Neural progenitor cell (in vitro differentiated cells): Measurements from ENCODE around the gene NUDT16L1. TPM values are rescaled to one million over a fixed set of nuclear protein-coding genes. Genes with fewer than 3 reads are reported as not detected.

Experiments used
- DNase-seq: peaks from one replicate; pipeline ENCODE4 v3.0.0-alpha.2; 2016; ENCODE audit warnings: low spot score
- H2AFZ ChIP-seq: fragments of 200-600 bp; sonication (generic); replicated peaks from 2 replicates; pipeline ENCODE4 v1.6.1; 2016; ENCODE audit warnings: antibody characterized with exemption
- H3F3A ChIP-seq: fragments of 200-600 bp; sonication (generic); 2 replicates; pipeline ENCODE4 v1.6.1; 2016; ENCODE audit warnings: antibody characterized with exemption, low read depth
- H3K27ac ChIP-seq: fragments of 200-600 bp; sonication (generic); 2 replicates; pipeline ENCODE4 v1.5.1; 2016; ENCODE audit warnings: mild to moderate bottlenecking
- H3K27me3 ChIP-seq: fragments of 200-600 bp; sonication (generic); 2 replicates; pipeline ENCODE4 v1.6.1; 2016; ENCODE audit warnings: mild to moderate bottlenecking, moderate library complexity
- H3K36me3 ChIP-seq: fragments of 200-600 bp; sonication (generic); 2 replicates; pipeline ENCODE4 v1.5.1; 2016
- H3K4me1 ChIP-seq: fragments of 200-600 bp; sonication (generic); 2 replicates; pipeline ENCODE4 v1.6.1; 2016; ENCODE audit warnings: mixed run types
- H3K4me2 ChIP-seq: fragments of 200-600 bp; sonication (generic); 2 replicates; pipeline ENCODE4 v1.6.1; 2016
- H3K4me3 ChIP-seq: fragments of 200-600 bp; sonication (generic); 2 replicates; pipeline ENCODE4 v1.5.1; 2016
- H3K79me2 ChIP-seq: fragments of 200-600 bp; sonication (generic); 2 replicates; pipeline ENCODE4 v1.6.1; 2016; ENCODE audit warnings: low read depth
- H3K9ac ChIP-seq: fragments of 200-600 bp; sonication (generic); 2 replicates; pipeline ENCODE4 v1.6.1; 2016
- H3K9me3 ChIP-seq: fragments of 200-600 bp; sonication (generic); 2 replicates; pipeline ENCODE4 v1.5.1; 2016; ENCODE audit warnings: low read depth
- H4K20me1 ChIP-seq: fragments of 200-600 bp; sonication (generic); 2 replicates; pipeline ENCODE4 v1.6.1; 2016; ENCODE audit warnings: low read depth
- H3K27ac Mint-ChIP-seq: 3 replicates; pipeline ENCODE4 v1.8.0; 2021; ENCODE audit warnings: mixed read lengths
- H3K27me3 Mint-ChIP-seq: 2 replicates; pipeline ENCODE4 v1.8.0; 2022; ENCODE audit warnings: low read depth, mild to moderate bottlenecking, inconsistent platforms, moderate library complexity, mixed read lengths; ENCODE audit not compliant: insufficient read depth
- H3K36me3 Mint-ChIP-seq: 3 replicates; pipeline ENCODE4 v1.8.0; 2021; ENCODE audit warnings: mixed read lengths
- H3K4me1 Mint-ChIP-seq: 3 replicates; pipeline ENCODE4 v1.8.0; 2021; ENCODE audit warnings: mixed read lengths
- H3K4me3 Mint-ChIP-seq: 3 replicates; pipeline ENCODE4 v1.8.0; 2021; ENCODE audit warnings: mild to moderate bottlenecking, moderate library complexity, mixed read lengths
- H3K9me3 Mint-ChIP-seq: 3 replicates; pipeline ENCODE4 v1.8.0; 2020; ENCODE audit warnings: mixed read lengths
- CTCF ChIP-seq: fragments of 200-600 bp; sonication (generic); IDR thresholded peaks from 2 replicates; pipeline ENCODE4 v1.5.1; 2017; ENCODE audit warnings: antibody characterized with exemption, mild to moderate bottlenecking
- EZH2 ChIP-seq: fragments of 200-600 bp; sonication (generic); IDR thresholded peaks from 2 replicates; pipeline ENCODE4 v1.6.1; 2017; ENCODE audit warnings: antibody characterized with exemption, mild to moderate bottlenecking, moderate library complexity
- EZH2phosphoT487 ChIP-seq: fragments of 200-600 bp; sonication (generic); IDR thresholded peaks from 2 replicates; pipeline ENCODE4 v1.6.1; 2017; ENCODE audit warnings: antibody characterized with exemption
- total RNA-seq: library from RNA; depleted of rRNA; stranded (reverse); fragments of >200 nt; gene quantifications from 2 replicates; pipeline ENCODE4 v1.2.3, GENCODE V29; 2015; ENCODE audit warnings: low replicate concordance

Gene NUDT16L1
- total RNA-seq, 1 donor from 2014 or later, result 10.9 TPM

DNA sequence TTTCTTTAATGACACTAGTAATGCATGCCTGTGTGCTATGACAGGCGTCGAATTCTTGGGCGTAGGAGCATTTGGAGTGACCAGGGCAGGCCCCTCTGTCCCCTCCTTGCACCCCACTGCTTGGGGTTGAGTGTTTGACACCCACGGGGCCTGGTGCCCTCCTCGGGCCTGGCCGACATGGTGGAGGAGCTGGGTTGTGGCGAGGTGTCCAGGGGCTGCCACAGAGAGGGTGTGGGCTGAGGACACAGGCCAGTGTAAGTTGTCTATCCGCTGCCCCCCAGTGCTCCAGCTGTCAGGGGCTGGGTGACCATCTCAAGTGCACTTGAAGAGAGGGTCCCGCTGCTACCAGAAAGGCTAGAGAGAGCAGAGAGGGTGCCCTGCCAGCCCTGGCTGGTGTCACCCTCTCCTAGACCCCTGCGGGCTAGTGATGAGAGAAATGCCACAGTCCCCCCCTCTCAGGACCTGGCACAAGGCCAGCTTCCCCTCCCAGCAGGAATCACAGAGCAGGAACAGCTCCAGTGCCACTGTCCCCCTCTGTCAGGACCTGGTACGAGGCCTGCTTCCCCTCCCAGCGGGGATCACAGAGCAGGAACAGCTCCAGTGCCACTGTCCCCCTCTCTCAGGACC is 38.3 kb upstream of the NUDT16L1 start:
- no peaks in the 10 kb centered on the region for H3K79me2 ChIP-seq
- TF ChIP-seq EZH2phosphoT487 (no peak), EZH2 (no peak), CTCF (no peak)
- Mint-ChIP-seq H3K9me3 (no peaks in the 10 kb centered on the region), H3K36me3 (peaks cover 3% of the 10 kb centered on the region), H3K27ac (no peak overlapping the region), H3K27me3 (peaks cover 4% of the 10 kb centered on the region), H3K4me3 (no peak overlapping the region), H3K4me1 (peaks cover 7% of the 10 kb centered on the region)
- no peaks in the 10 kb centered on the region for H3K9me3 ChIP-seq
- no peaks in the 10 kb centered on the region for H3K36me3 ChIP-seq
- H4K20me1 ChIP-seq, result no peaks in the 10 kb centered on the region
- DNase-seq, result no peak
- H3F3A ChIP-seq, result no peaks in the 10 kb centered on the region
- H2AFZ ChIP-seq, result no peak overlapping the region
- H3K4me3 ChIP-seq, result no peak overlapping the region
- H3K27ac ChIP-seq, result no peak overlapping the region
- no peaks in the 10 kb centered on the region for H3K4me1 ChIP-seq
- H3K9ac ChIP-seq, result no peak overlapping the region
- no peaks in the 10 kb centered on the region for H3K27me3 ChIP-seq
- H3K4me2 ChIP-seq, result no peak overlapping the region

DNA sequence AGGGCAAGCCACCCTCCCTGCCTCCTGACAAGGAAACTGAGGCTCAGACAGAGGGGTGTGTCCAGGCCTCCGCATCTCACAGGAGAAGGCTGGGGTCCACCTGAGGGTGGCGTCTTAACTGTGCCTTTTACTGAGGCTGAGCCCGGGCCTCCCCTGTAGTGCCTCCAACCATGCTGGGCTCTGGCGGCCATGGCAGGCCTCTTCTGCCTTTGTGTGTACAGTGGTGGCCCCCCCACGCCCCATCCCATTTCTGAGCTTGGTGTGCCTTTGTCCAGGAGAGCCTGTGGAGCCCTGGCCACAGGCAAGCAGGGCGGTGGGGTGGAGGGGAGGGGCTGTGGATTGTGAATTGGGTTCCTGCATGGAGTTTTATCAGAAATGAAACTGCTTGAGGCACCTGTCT is 37.6 kb upstream of the NUDT16L1 start:
- Histone ChIP-seq H2AFZ (no peak overlapping the region), H3K36me3 (no peaks in the 10 kb centered on the region), H4K20me1 (no peaks in the 10 kb centered on the region), H3K27ac (no peak overlapping the region), H3K9me3 (no peaks in the 10 kb centered on the region), H3K4me1 (no peaks in the 10 kb centered on the region), H3K4me3 (no peak overlapping the region), H3K79me2 (no peaks in the 10 kb centered on the region), H3F3A (no peaks in the 10 kb centered on the region), H3K9ac (no peak overlapping the region), H3K4me2 (no peak overlapping the region), H3K27me3 (no peaks in the 10 kb centered on the region)
- no peaks in the 10 kb centered on the region for H3K9me3 Mint-ChIP-seq
- TF ChIP-seq EZH2phosphoT487 (no peak), CTCF (no peak), EZH2 (no peak)
- no peak overlapping the region for H3K4me3 Mint-ChIP-seq
- H3K36me3 Mint-ChIP-seq, result peaks cover 3% of the 10 kb centered on the region
- peaks cover 13% of the 10 kb centered on the region for H3K4me1 Mint-ChIP-seq
- peaks cover 2% of the 10 kb centered on the region for H3K27me3 Mint-ChIP-seq
- no peak for DNase-seq
- no peak overlapping the region for H3K27ac Mint-ChIP-seq

DNA sequence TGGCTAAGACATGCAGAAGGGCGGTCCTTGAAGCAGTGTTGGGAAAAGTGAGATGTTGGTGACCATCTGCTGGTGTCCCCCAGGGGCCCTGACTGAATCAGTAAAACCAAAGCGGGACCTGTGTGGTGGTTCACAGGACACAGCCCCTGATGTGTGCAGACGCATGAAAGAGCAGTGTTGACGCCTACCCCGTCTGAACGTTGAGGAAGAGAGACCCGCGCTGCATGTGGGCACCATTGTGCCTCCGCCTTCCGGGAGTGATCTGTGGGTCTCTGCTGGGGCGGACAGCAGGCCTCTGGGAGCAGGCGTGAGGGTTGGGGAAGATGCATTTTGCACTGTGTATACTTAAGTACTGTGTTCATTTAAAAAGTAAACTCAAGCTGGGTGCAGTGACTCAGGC is 37.1 kb upstream of the NUDT16L1 start:
- no peaks in the 10 kb centered on the region for H3K9me3 ChIP-seq
- no peak overlapping the region for H3K4me3 Mint-ChIP-seq
- no peak for DNase-seq
- H3K27me3 ChIP-seq, result no peaks in the 10 kb centered on the region
- H3K9ac ChIP-seq, result no peak overlapping the region
- H3K4me2 ChIP-seq, result no peak overlapping the region
- H3K4me1 Mint-ChIP-seq, result peaks cover 15% of the 10 kb centered on the region
- H3K4me3 ChIP-seq, result no peak overlapping the region
- peaks cover 2% of the 10 kb centered on the region for H3K27me3 Mint-ChIP-seq
- no peaks in the 10 kb centered on the region for H3K9me3 Mint-ChIP-seq
- H4K20me1 ChIP-seq, result no peaks in the 10 kb centered on the region
- H2AFZ ChIP-seq, result no peak overlapping the region
- H3K27ac Mint-ChIP-seq, result no peak overlapping the region
- no peaks in the 10 kb centered on the region for H3K4me1 ChIP-seq
- H3K36me3 Mint-ChIP-seq, result peaks cover 3% of the 10 kb centered on the region
- no peak for TF ChIP-seq CTCF
- no peak for TF ChIP-seq EZH2phosphoT487
- TF ChIP-seq EZH2, result no peak
- H3F3A ChIP-seq, result no peaks in the 10 kb centered on the region
- H3K36me3 ChIP-seq, result no peaks in the 10 kb centered on the region
- H3K79me2 ChIP-seq, result no peaks in the 10 kb centered on the region
- H3K27ac ChIP-seq, result no peak overlapping the region
